Measurements from ENCODE around the gene SNRPD3. TPM values are rescaled to one million over a fixed set of nuclear protein-coding genes. Genes with fewer than 3 reads are reported as not detected.

SNRPD3 gene
- polyA plus RNA-seq, 1 of the 3 experiments (the other 2 are of a cell fraction), result 177 TPM

GRCh38 chr22:24543185-24543601, 12.6 kb upstream of the SNRPD3 start (continued):
- TF ChIP-seq ZBTB33 (IDR thresholded peaks at IDR 0.05; ENCODE audit: borderline replicate concordance, low read depth) (no peak), PBX3 (IDR thresholded peaks at IDR 0.05) (no peak), SIN3A (IDR thresholded peaks at IDR 0.05; ENCODE audit: borderline replicate concordance, low read depth, low read length) (no peak), FOSL2 (IDR thresholded peaks at IDR 0.05; ENCODE audit: borderline replicate concordance, low read depth) (no peak), ELF1 (IDR thresholded peaks at IDR 0.05) (no peak), RCOR1 (IDR thresholded peaks at IDR 0.05; ENCODE audit: low read length) (no peak), EZH2phosphoT487 (IDR thresholded peaks at IDR 0.05; ENCODE audit: borderline replicate concordance, low read depth) (no peak)

- Histone ChIP-seq H3K4me1 (ENCODE audit: control insufficient read depth in 1 of 2, insufficient read depth in 2 of 2, low read depth in 1 of 2, low read length in 1 of 2) (peaks cover 7 to 8% of the 10 kb centered on the region in 2 experiments; a peak in 2 of 4 replicates), H3F3A (replicated peaks; ENCODE audit: insufficient read depth) (no peaks in the 10 kb centered on the region), H3K9me3 (no peaks in the 10 kb centered on the region), H3K79me2 (ENCODE audit: insufficient read depth) (peaks cover 9% of the 10 kb centered on the region; the same call in 1 of the 2 replicates), H2AFZ (ENCODE audit: low read depth) (no peak overlapping the region), H3K4me3 (ENCODE audit: low read depth in 2 of 2, low read length in 1 of 2) (no peak overlapping the region), H3K9ac (no peak overlapping the region), H3K4me2 (no peak overlapping the region), H3K27ac (ENCODE audit: low read depth in 2 of 2, low read length in 1 of 2) (no peak overlapping the region), H3K9me2 (no peaks in the 10 kb centered on the region), H4K20me1 (ENCODE audit: insufficient read depth) (0 out of 2 replicates have a peak, but pooled peaks cover 11% of the 10 kb centered on the region), H3K27me3 (ENCODE audit: insufficient read depth) (no peaks in the 10 kb centered on the region), H3K36me3 (replicated peaks in 1 of 2; ENCODE audit: control insufficient read depth in 1 of 2, insufficient read depth in 2 of 2, low read length in 1 of 2) (peaks cover 22 to 63% of the 10 kb centered on the region in 2 experiments)
- WGBS (ENCODE audit: low lambda C conversion rate), result 90% methylated on average over 5 of the region's 11 CpGs
- CTCF ChIA-PET, result interaction anchor here (1.0 to 1.8 kb wide), 4 partner anchors 14 to 388 kb away, joined by 3 to 8 read pairs (median 4); no protein-coding TSS in a partner anchor
- DNase-seq, result no peak
- TF ChIP-seq JUND (IDR thresholded peaks at IDR 0.05) (no peak), TCF12 (IDR thresholded peaks at IDR 0.05) (no peak), POLR2AphosphoS5 (IDR thresholded peaks at IDR 0.05; ENCODE audit: low read depth, low read length) (no peak), EZH2phosphoT487 (IDR thresholded peaks at IDR 0.05; ENCODE audit: borderline replicate concordance, low read depth) (no peak), RXRA (IDR thresholded peaks at IDR 0.05; ENCODE audit: borderline replicate concordance, low read depth) (no peak), RCOR1 (IDR thresholded peaks at IDR 0.05; ENCODE audit: low read length) (no peak), USF1 (IDR thresholded peaks at IDR 0.05; ENCODE audit: borderline replicate concordance, low read depth) (no peak)
- POLR2A ChIA-PET, result interaction anchor here (0.7 to 0.8 kb wide), 2 partner anchors 110 to 117 kb away, joined by 3 read pairs; no protein-coding TSS in a partner anchor
These were observed 12.0 kb upstream of the SNRPD3 start for GRCh38 chr22:24543679-24544243.
